Panc1 (cell line): Measurements from ENCODE around the gene CNTNAP4. TPM values are rescaled to one million over a fixed set of nuclear protein-coding genes. Genes with fewer than 3 reads are reported as not detected.

Source experiments
- ATAC-seq: fragments of 200-7000 bp; cut with Tn5 transposase; 2 replicates; pipeline ENCODE4 v1.9.1; 2020; ENCODE audit warnings: mild to moderate bottlenecking, moderate library complexity
- BruUV-seq: library from RNA; stranded (reverse); fragments of 400-500 nt; replicated peaks from 2 replicates; lab custom pipeline; 2021; lab: Mats Ljungman, UMichigan
- CTCF ChIA-PET: fragments of 300-600 bp; sonication (Branson Sonifier 250); formaldehyde crosslinking; loops from one replicate; lab custom pipeline; 2022; ENCODE audit warnings: antibody characterized with exemption; lab: Charles Lee
- POLR2A ChIA-PET: fragments of 300-600 bp; sonication (Branson Sonifier 250); formaldehyde crosslinking; loops from one replicate; lab custom pipeline; 2022; ENCODE audit warnings: antibody characterized with exemption; lab: Charles Lee
- DNase-seq: peaks from one replicate; pipeline ENCODE4 v3.0.0-alpha.2; 2010; ENCODE audit warnings: low read depth, low spot score
- H3K27ac ChIP-seq: 2 replicates; pipeline ENCODE4 v1.5.1; 2011; ENCODE audit warnings: mild to moderate bottlenecking, low read length, inconsistent platforms
- H3K27me3 ChIP-seq: fragments of 200-500 bp; sonication (Bioruptor generic); 2 replicates; pipeline ENCODE4 v1.6.0; 2014; ENCODE audit warnings: low read length, inconsistent platforms; ENCODE audit not compliant: control insufficient read depth, insufficient read depth
- H3K36me3 ChIP-seq: fragments of 200-500 bp; sonication (Bioruptor generic); 2 replicates; pipeline ENCODE4 v1.5.1; 2014; ENCODE audit warnings: inconsistent platforms, mild to moderate bottlenecking, low read length, moderate library complexity; ENCODE audit not compliant: control insufficient read depth, insufficient read depth
- H3K4me1 ChIP-seq: 2 replicates; pipeline ENCODE4 v1.5.1; 2011; ENCODE audit warnings: inconsistent platforms, mild to moderate bottlenecking, low read length, moderate library complexity; ENCODE audit not compliant: control insufficient read depth, insufficient read depth
- H3K4me3 ChIP-seq, 2 experiments: 2 replicates each; pipeline ENCODE4 v1.5.1; 2011 to 2012; ENCODE audit warnings: low read depth in 2 of 2, low read length in 2 of 2, mild to moderate bottlenecking in 2 of 2, inconsistent platforms in 1 of 2, moderate library complexity in 1 of 2
- H3K9me3 ChIP-seq: fragments of 200-500 bp; sonication (Bioruptor generic); 2 replicates; pipeline ENCODE4 v1.5.1; 2014; ENCODE audit warnings: low read depth, mild to moderate bottlenecking, inconsistent platforms, low read length, moderate library complexity; ENCODE audit not compliant: control insufficient read depth, insufficient read depth
- CTCF ChIP-seq: fragments of 450-650 bp; IDR thresholded peaks from 2 replicates; pipeline ENCODE4 v1.5.1; 2017; ENCODE audit warnings: mild to moderate bottlenecking
- POLR2AphosphoS5 ChIP-seq: IDR thresholded peaks from 2 replicates; pipeline ENCODE4 v1.6.1; 2012; ENCODE audit warnings: mild to moderate bottlenecking, low read depth, low read length, moderate library complexity
- REST ChIP-seq, 2 experiments: IDR thresholded peaks; 2 replicates each; pipeline ENCODE4 v1.6.1; 2011 to 2012; ENCODE audit warnings: low read depth in 2 of 2, control low read depth in 1 of 2, low read length in 1 of 2, mild to moderate bottlenecking in 1 of 2, moderate library complexity in 1 of 2; ENCODE audit not compliant: insufficient read depth in 1 of 2
- SIN3A ChIP-seq: IDR thresholded peaks from 2 replicates; pipeline ENCODE4 v1.6.1; 2012; ENCODE audit warnings: low read depth, mild to moderate bottlenecking, low read length, moderate library complexity, borderline replicate concordance; ENCODE audit not compliant: insufficient read depth
- TCF7L2 ChIP-seq: IDR thresholded peaks from 2 replicates; pipeline ENCODE4 v1.6.1; 2011; ENCODE audit warnings: mild to moderate bottlenecking, low read depth, low read length, inconsistent platforms
- in situ Hi-C: cut with HindIII; loops from 2 replicates; pipeline ENCODE4 v1.10.0; 2016; ENCODE audit warnings: low sequenced_read_pairs, low pct_unique_long_range_greater_than_20kb
- intact Hi-C: fragments of 100-400 bp; cut with micrococcal nuclease; formaldehyde crosslinking; loops from one replicate; pipeline ENCODE4 v1.10.0; 2022; ENCODE audit not compliant: unreplicated experiment
- total RNA-seq: library from RNA; stranded (reverse); gene quantifications from one replicate; pipeline ENCODE4 v1.2.1, GENCODE V29; 2021; ENCODE audit not compliant: unreplicated experiment

CNTNAP4 gene
- total RNA-seq, 1 experiment from 2014 or later: not detected

- POLR2A ChIA-PET: no interaction called here
- Histone ChIP-seq H3K27me3 (no peaks in the 10 kb centered on the region), H3K4me1 (no peaks in the 10 kb centered on the region), H3K27ac (no peak overlapping the region), H3K36me3 (no peaks in the 10 kb centered on the region), H3K4me3 (no peak overlapping the region), H3K9me3 (no peaks in the 10 kb centered on the region)
- no peak for TF ChIP-seq CTCF
- TF ChIP-seq POLR2AphosphoS5: no peak
- no peak for TF ChIP-seq SIN3A
- TF ChIP-seq TCF7L2: no peak
- TF ChIP-seq REST (IDR thresholded peaks at IDR 0.05; ENCODE audit: insufficient read depth in 1 of 2, low read depth in 2 of 2, low read length in 1 of 2): no peak
- intact Hi-C loops: no loop called here
- no peak for DNase-seq
- ATAC-seq: no peak
- in situ Hi-C loops: no loop called here
- no TSS peak for BruUV-seq
- CTCF ChIA-PET: interaction anchor here (0.6 kb wide), 1 partner anchor 107 kb away, joined by 3 read pairs; no protein-coding TSS in a partner anchor
Measured at GRCh38 chr16:76351441-76351840, 74.2 kb downstream of the CNTNAP4 start.

GRCh38 chr16:76360404-76360803, 83.2 kb downstream of the CNTNAP4 start:
- Histone ChIP-seq H3K36me3 (no peaks in the 10 kb centered on the region), H3K9me3 (no peaks in the 10 kb centered on the region), H3K27ac (no peak overlapping the region), H3K4me3 (no peak overlapping the region), H3K27me3 (no peaks in the 10 kb centered on the region), H3K4me1 (no peaks in the 10 kb centered on the region)
- intact Hi-C loops (no loop called here), in situ Hi-C loops (no loop called here)
- DNase-seq (no peak), ATAC-seq (no peak)
- POLR2A ChIA-PET: no interaction called here
- TF ChIP-seq TCF7L2 (no peak), REST (IDR thresholded peaks at IDR 0.05; ENCODE audit: insufficient read depth in 1 of 2, low read depth in 2 of 2, low read length in 1 of 2) (no peak), CTCF (no peak), SIN3A (no peak), POLR2AphosphoS5 (no peak)
- no TSS peak for BruUV-seq
- CTCF ChIA-PET: no interaction called here
